DOHH2 (cell line): ENCODE results near the gene LSAMP.

Source experiments
- CTCF ChIP-seq: fragments of 200-600 bp; sonication (generic); IDR thresholded peaks from one replicate; pipeline ENCODE4 v1.5.1; 2014; ENCODE audit warnings: antibody characterized with exemption, mild to moderate bottlenecking, low read depth, low read length; ENCODE audit not compliant: poor library complexity, severe bottlenecking
- EZH2phosphoT487 ChIP-seq: fragments of 200-600 bp; sonication (generic); IDR thresholded peaks from 2 replicates; pipeline ENCODE4 v1.6.1; 2017; ENCODE audit warnings: borderline replicate concordance, mild to moderate bottlenecking, antibody characterized with exemption, low read length, moderate library complexity, mixed read lengths

GRCh38 chr3:115912372-115912771, 532.9 kb downstream of the LSAMP start:
- no peak for TF ChIP-seq CTCF
- TF ChIP-seq EZH2phosphoT487: no peak
